SU-DHL-6 (cell line): ENCODE results near the gene IVD.

Source experiments
- H2AFZ ChIP-seq: fragments of 200-600 bp; sonication (generic); 2 replicates; pipeline ENCODE4 v1.6.1; 2014; ENCODE audit warnings: low read depth, mild to moderate bottlenecking, moderate library complexity, mixed read lengths, antibody characterized with exemption, low read length; ENCODE audit not compliant: severe bottlenecking
- H3F3A ChIP-seq: fragments of 200-600 bp; shearing (Covaris generic); 2 replicates; pipeline ENCODE4 v1.6.0; 2016; ENCODE audit warnings: antibody characterized with exemption, mild to moderate bottlenecking; ENCODE audit not compliant: insufficient read depth
- H3K27ac ChIP-seq: fragments of 200-600 bp; sonication (generic); 2 replicates; pipeline ENCODE4 v1.5.1; 2016; ENCODE audit warnings: low read depth, mild to moderate bottlenecking, low read length, moderate library complexity, mixed read lengths
- H3K27me3 ChIP-seq: fragments of 200-600 bp; sonication (generic), shearing (Covaris generic); 2 replicates; pipeline ENCODE4 v1.6.0; 2014; ENCODE audit warnings: mild to moderate bottlenecking, low read length
- H3K36me3 ChIP-seq: fragments of 200-600 bp; sonication (generic); 2 replicates; pipeline ENCODE4 v1.6.1; 2014; ENCODE audit warnings: mild to moderate bottlenecking, low read length, mixed read lengths
- H3K4me2 ChIP-seq: fragments of 300-600, 200-600 bp; shearing (Covaris generic), sonication (generic); 2 replicates; pipeline ENCODE4 v1.6.0; 2014; ENCODE audit warnings: low read length, low read depth, mild to moderate bottlenecking; ENCODE audit not compliant: poor library complexity, severe bottlenecking
- H3K4me3 ChIP-seq: fragments of 200-600 bp; sonication (generic); 2 replicates; pipeline ENCODE4 v1.5.1; 2014; ENCODE audit warnings: antibody characterized with exemption, low read length, mild to moderate bottlenecking, mixed read lengths; ENCODE audit not compliant: insufficient read depth, poor library complexity, severe bottlenecking
- H3K79me2 ChIP-seq: fragments of 200-600 bp; sonication (generic); 2 replicates; pipeline ENCODE4 v1.6.1; 2014; ENCODE audit warnings: mild to moderate bottlenecking, low read length, moderate library complexity; ENCODE audit not compliant: insufficient read depth
- H3K9ac ChIP-seq: fragments of 200-600 bp; sonication (generic); 2 replicates; pipeline ENCODE4 v1.7.0; 2014; ENCODE audit warnings: mild to moderate bottlenecking, low read length
- H3K9me2 ChIP-seq: fragments of 200-600 bp; sonication (generic); replicated peaks from 2 replicates; pipeline ENCODE4 v1.6.1; 2014; ENCODE audit warnings: low read length; ENCODE audit not compliant: insufficient read depth
- H3K9me3 ChIP-seq: fragments of 200-600 bp; sonication (generic); 2 replicates; pipeline ENCODE4 v1.6.1; 2014; ENCODE audit warnings: low read length, mixed read lengths; ENCODE audit not compliant: insufficient read depth
- H4K20me1 ChIP-seq: fragments of 200-600 bp; sonication (generic); 2 replicates; pipeline ENCODE4 v1.6.1; 2014; ENCODE audit warnings: low read depth, mild to moderate bottlenecking, antibody characterized with exemption, low read length, moderate library complexity, mixed read lengths
- EZH2phosphoT487 ChIP-seq: fragments of 200-600 bp; sonication (generic), shearing (Covaris generic); conservative IDR thresholded peaks from 2 replicates; pipeline ENCODE4 v1.6.1; 2018; ENCODE audit warnings: mild to moderate bottlenecking, antibody characterized with exemption, low read length, moderate library complexity, mixed read lengths
- TF ChIP-seq, protein P1 (sequence below): fragments of 200-600 bp; sonication (generic); IDR thresholded peaks from one replicate; pipeline ENCODE4 v1.5.1; 2017; ENCODE audit warnings: antibody characterized with exemption, mild to moderate bottlenecking, low read length, moderate library complexity; ENCODE audit not compliant: insufficient read depth, poor library complexity, severe bottlenecking

IVD gene

DNA sequence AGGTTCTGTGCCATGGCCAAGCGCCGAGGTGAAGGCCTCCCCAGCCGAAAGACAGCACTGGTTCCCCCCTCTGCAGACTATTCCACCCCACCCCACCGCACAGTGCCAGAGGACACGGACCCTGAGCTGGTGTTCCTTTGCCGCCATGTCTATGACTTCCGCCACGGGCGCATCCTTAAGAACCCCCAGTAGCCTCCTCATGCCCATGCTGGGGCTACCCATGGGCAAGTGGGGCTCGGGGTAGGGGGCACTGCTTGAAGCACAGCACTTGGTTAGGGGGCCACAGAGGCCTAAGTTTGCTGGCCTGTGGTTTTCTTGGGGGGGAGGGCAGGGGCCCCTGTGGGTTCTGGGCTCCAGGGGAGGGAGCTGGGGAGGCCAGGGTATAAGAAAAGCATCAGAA, 60.3 kb downstream of the IVD start:
- H2AFZ ChIP-seq: no peak overlapping the region
- no peak overlapping the region for H3K4me2 ChIP-seq
- H3F3A ChIP-seq: peaks cover 19% of the 10 kb centered on the region
- no peaks in the 10 kb centered on the region for H3K27me3 ChIP-seq
- no peaks in the 10 kb centered on the region for H3K36me3 ChIP-seq
- H3K9me2 ChIP-seq: no peaks in the 10 kb centered on the region
- TF ChIP-seq, protein P1, sequence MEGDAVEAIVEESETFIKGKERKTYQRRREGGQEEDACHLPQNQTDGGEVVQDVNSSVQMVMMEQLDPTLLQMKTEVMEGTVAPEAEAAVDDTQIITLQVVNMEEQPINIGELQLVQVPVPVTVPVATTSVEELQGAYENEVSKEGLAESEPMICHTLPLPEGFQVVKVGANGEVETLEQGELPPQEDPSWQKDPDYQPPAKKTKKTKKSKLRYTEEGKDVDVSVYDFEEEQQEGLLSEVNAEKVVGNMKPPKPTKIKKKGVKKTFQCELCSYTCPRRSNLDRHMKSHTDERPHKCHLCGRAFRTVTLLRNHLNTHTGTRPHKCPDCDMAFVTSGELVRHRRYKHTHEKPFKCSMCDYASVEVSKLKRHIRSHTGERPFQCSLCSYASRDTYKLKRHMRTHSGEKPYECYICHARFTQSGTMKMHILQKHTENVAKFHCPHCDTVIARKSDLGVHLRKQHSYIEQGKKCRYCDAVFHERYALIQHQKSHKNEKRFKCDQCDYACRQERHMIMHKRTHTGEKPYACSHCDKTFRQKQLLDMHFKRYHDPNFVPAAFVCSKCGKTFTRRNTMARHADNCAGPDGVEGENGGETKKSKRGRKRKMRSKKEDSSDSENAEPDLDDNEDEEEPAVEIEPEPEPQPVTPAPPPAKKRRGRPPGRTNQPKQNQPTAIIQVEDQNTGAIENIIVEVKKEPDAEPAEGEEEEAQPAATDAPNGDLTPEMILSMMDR: no peak
- TF ChIP-seq EZH2phosphoT487: no peak
- no peaks in the 10 kb centered on the region for H4K20me1 ChIP-seq
- no peak overlapping the region for H3K4me3 ChIP-seq
- no peak overlapping the region for H3K9ac ChIP-seq
- H3K79me2 ChIP-seq: no peaks in the 10 kb centered on the region
- H3K9me3 ChIP-seq: no peaks in the 10 kb centered on the region
- no peak overlapping the region for H3K27ac ChIP-seq

DNA sequence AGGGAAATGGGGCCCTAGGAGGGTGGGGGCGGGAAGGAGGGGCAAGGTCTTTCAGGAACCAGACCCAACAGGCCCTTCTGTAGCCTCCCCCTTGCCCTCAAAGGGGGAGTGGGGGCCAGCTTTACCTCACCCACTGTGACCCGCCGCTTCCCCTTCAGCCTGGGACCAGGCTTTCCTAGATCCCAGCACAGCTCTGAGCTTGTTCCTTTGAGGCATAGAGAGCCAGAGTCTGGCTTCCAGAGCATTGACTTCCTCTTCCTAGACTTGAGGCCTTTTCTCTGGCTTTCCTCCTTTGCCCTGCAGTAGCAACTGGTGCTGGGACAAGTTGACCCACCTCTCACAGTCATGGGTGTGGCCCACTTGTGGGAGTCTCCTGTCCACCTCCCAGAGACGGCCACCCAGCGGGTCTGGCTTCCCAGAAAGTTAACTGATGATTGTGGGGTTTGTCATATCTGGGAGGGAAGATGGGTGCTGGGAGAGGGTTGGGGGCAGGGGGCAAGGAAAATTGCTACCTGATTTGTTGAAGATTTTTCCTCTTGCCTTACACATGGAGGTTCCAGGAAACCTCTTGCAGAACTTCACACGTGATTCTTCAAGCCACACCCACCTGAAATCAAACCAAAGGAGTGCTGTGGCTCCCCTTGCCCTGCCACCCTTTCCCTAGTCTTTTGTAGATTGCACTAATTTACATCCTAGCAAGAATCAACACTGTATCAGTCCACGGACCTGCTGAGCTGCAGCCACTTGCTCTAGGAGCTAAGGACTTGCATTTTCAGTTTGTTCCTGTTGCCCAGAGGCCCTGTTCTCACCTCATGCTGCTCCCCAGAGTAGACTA, 61.0 kb downstream of the IVD start:
- Histone ChIP-seq H3K4me2 (no peak overlapping the region), H3K79me2 (no peaks in the 10 kb centered on the region), H3K9ac (no peak overlapping the region), H3K9me2 (no peaks in the 10 kb centered on the region), H3K36me3 (no peaks in the 10 kb centered on the region), H3K27ac (no peak overlapping the region), H2AFZ (no peak overlapping the region), H4K20me1 (no peaks in the 10 kb centered on the region), H3K27me3 (no peaks in the 10 kb centered on the region), H3F3A (peaks cover 19% of the 10 kb centered on the region), H3K9me3 (no peaks in the 10 kb centered on the region), H3K4me3 (no peak overlapping the region)
- no peak for TF ChIP-seq EZH2phosphoT487
- TF ChIP-seq, protein P1: no peak

DNA sequence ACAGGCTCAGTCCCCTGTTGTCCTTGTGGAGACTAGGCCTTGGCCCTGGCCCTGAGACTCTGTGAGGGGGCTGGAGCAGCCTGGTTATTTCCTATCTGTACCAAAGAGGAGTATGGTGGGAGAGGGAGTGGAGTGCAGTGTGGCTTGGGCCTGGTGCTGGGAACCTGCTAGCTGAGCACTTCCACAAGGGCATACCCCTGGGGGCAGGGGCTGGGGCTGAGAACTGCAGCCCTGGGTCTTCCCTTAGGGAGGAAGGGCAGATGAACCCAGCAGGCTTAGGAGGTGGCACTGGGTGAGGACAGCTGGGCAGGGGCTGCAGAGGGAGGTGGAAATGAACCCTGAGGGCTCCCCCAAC, 61.6 kb downstream of the IVD start:
- H3K9me2 ChIP-seq: no peaks in the 10 kb centered on the region
- TF ChIP-seq EZH2phosphoT487: no peak
- TF ChIP-seq, protein P1: no peak
- H3K4me2 ChIP-seq: no peak overlapping the region
- H3K27ac ChIP-seq: no peak overlapping the region
- no peaks in the 10 kb centered on the region for H3K36me3 ChIP-seq
- no peaks in the 10 kb centered on the region for H3K9me3 ChIP-seq
- no peaks in the 10 kb centered on the region for H3K27me3 ChIP-seq
- no peaks in the 10 kb centered on the region for H3K79me2 ChIP-seq
- H4K20me1 ChIP-seq: no peaks in the 10 kb centered on the region
- no peak overlapping the region for H3K4me3 ChIP-seq
- H3K9ac ChIP-seq: no peak overlapping the region
- H3F3A ChIP-seq: peaks cover 19% of the 10 kb centered on the region
- no peak overlapping the region for H2AFZ ChIP-seq
